Esophagus muscularis mucosa (tissue), 4 donors: ENCODE data around the gene BBOX1. TPM values are rescaled to one million over a fixed set of nuclear protein-coding genes. Genes with fewer than 3 reads are reported as not detected.

ENCODE experiments used
- DNase-seq: peaks from one replicate; pipeline ENCODE4 v3.0.0-alpha.2; 2017; ENCODE audit errors: extremely low spot score
- H3K27ac ChIP-seq, 4 donors: fragments of 200-600 bp; sonication (generic); replicated peaks in 1 of 4; 1 replicate in 3 of 4; 2 replicates in 1 of 4; pipeline ENCODE4 v1.5.1; 2016 to 2019; ENCODE audit warnings: mild to moderate bottlenecking in 1 of 4
- H3K27me3 ChIP-seq, 4 donors: fragments of 200-600 bp; sonication (generic); one replicate each; pipeline versions ENCODE4 v1.5.1 to v1.6.0; 2016 to 2019
- H3K36me3 ChIP-seq, 4 donors: fragments of 200-600 bp; sonication (generic); one replicate each; pipeline ENCODE4 v1.5.1; 2016 to 2019
- H3K4me1 ChIP-seq, 4 donors: fragments of 200-600 bp; sonication (generic); one replicate each; pipeline ENCODE4 v1.5.1; 2016 to 2019
- H3K4me3 ChIP-seq, 4 donors: fragments of 200-600 bp; sonication (generic); 1 replicate in 2 of 4; 2 replicates in 2 of 4; pipeline ENCODE4 v1.5.1; 2016 to 2019; ENCODE audit warnings: mild to moderate bottlenecking in 4 of 4, moderate library complexity in 1 of 4
- H3K9me3 ChIP-seq, 4 donors: fragments of 200-600 bp; sonication (generic); 1 replicate in 3 of 4; 2 replicates in 1 of 4; pipeline ENCODE4 v1.5.1; 2016 to 2019
- EP300 ChIP-seq: sonication (generic); formaldehyde crosslinking; IDR thresholded peaks from one replicate; pipeline ENCODE4 v1.6.1; 2017; ENCODE audit warnings: antibody characterized with exemption
- POLR2A ChIP-seq: fragments of 450-650 bp; IDR thresholded peaks from one replicate; pipeline ENCODE4 v1.6.1; 2017; ENCODE audit warnings: antibody characterized with exemption, moderate library complexity, mild to moderate bottlenecking, low read depth
- POLR2AphosphoS5 ChIP-seq, 2 donors: sonication (generic); formaldehyde crosslinking; IDR thresholded peaks; one replicate each; pipeline ENCODE4 v1.6.1; 2017; ENCODE audit warnings: antibody characterized with exemption in 2 of 2
- WGBS: methylation state at CpG from one replicate; pipeline ENCODE4 v1.1.5; 2018; 5-methylcytosine and 5-hydroxymethylcytosine counted together
- intact Hi-C: fragments of 100-400 bp; cut with DNase I; formaldehyde crosslinking; loops from one replicate; pipeline ENCODE4 v1.15.1; 2023
- total RNA-seq, 4 donors: library from RNA; depleted of rRNA; stranded (reverse); fragments of >200 nt; gene quantifications; one replicate each; pipeline versions ENCODE4 v1.1.0 to v1.2.1, GENCODE V29; 2016
- TF ChIP-seq, protein P1 (sequence below), 3 experiments: fragments of 200-600 bp in 2 of 3; fragments of 450-650 bp in 1 of 3; sonication (generic) in 2 of 3; IDR thresholded peaks; one replicate each; pipeline ENCODE4 v1.5.1; 2017 to 2019; ENCODE audit warnings: antibody characterized with exemption in 3 of 3, mild to moderate bottlenecking in 2 of 3, moderate library complexity in 1 of 3

The BBOX1 gene
- total RNA-seq, 4 donors from 2014 or later: 0.50 TPM; not detected in 3

DNA sequence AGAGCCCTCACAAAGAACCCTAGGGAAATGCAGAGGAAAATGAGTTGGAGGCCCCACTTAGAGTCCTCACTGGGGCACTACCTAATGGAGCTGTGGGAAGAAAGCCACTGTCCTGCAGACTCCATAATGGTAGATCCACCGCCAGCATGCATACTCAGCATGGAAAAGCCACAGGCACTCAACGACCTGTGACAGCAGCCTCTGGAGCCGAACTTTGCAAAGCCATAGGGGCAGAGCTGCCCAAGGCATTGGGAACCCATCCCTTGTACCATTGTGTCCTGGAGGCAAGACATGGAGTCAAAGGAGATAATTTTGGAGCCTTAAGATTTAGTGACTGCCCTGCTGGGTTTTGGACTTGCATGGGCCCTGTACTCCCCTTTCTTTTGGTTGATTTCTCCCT, 18.8 kb downstream of the BBOX1 start:
- H3K4me1 ChIP-seq: peaks cover 0 to 12% (median 9%) of the 10 kb centered on the region in 4 donors
- no peak for TF ChIP-seq EP300
- TF ChIP-seq POLR2AphosphoS5 (IDR thresholded peaks at IDR 0.05): no peak
- TF ChIP-seq, protein P1, sequence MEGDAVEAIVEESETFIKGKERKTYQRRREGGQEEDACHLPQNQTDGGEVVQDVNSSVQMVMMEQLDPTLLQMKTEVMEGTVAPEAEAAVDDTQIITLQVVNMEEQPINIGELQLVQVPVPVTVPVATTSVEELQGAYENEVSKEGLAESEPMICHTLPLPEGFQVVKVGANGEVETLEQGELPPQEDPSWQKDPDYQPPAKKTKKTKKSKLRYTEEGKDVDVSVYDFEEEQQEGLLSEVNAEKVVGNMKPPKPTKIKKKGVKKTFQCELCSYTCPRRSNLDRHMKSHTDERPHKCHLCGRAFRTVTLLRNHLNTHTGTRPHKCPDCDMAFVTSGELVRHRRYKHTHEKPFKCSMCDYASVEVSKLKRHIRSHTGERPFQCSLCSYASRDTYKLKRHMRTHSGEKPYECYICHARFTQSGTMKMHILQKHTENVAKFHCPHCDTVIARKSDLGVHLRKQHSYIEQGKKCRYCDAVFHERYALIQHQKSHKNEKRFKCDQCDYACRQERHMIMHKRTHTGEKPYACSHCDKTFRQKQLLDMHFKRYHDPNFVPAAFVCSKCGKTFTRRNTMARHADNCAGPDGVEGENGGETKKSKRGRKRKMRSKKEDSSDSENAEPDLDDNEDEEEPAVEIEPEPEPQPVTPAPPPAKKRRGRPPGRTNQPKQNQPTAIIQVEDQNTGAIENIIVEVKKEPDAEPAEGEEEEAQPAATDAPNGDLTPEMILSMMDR (IDR thresholded peaks at IDR 0.05): no peak
- no peak for TF ChIP-seq POLR2A
- H3K4me3 ChIP-seq: no peak overlapping the region
- peaks cover 0 to 10% (median 3%) of the 10 kb centered on the region in 4 donors for H3K9me3 ChIP-seq
- intact Hi-C loops: no loop called here
- DNase-seq: no peak
- H3K36me3 ChIP-seq: no peaks in the 10 kb centered on the region
- H3K27ac ChIP-seq: no peak overlapping the region
- H3K27me3 ChIP-seq: no peaks in the 10 kb centered on the region
- WGBS: 58% methylated on average over 3 of the region's 3 CpGs

DNA sequence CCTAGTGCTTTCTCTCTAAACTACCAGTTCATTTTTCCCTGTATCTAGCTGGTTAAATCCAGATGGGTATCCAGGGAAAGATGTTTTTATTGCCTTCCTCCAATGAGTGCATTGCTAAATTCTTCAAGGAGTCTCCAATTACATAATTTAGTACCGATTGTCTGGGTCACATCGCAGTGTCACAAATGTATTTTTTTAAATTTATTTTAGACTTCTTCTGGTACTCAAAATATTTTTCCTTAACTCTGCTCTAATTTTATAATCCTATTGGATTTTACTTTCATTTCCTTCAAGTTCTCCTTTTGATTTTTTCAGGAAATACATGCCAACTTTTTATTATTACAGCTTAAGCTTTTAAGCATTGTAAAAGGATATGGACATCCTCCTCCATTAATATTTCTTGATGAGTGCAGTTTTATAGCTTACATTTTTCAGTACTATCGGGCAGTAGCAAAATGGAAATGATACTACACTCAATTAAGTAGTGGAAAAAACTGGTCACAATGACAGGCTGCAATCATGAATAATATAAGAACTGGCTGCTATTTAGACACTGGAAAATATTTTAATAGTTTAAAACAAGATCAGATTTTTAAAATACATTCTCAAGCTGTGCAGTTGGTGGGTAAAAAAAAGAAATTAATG, 20.3 kb downstream of the BBOX1 start:
- peaks cover 0 to 12% (median 9%) of the 10 kb centered on the region in 4 donors for H3K4me1 ChIP-seq
- DNase-seq: no peak
- TF ChIP-seq POLR2AphosphoS5 (IDR thresholded peaks at IDR 0.05): no peak
- TF ChIP-seq EP300: no peak
- TF ChIP-seq POLR2A: no peak
- TF ChIP-seq, protein P1 (IDR thresholded peaks at IDR 0.05): no peak
- WGBS: 51% methylated on average over 3 of the region's 3 CpGs
- no peaks in the 10 kb centered on the region for H3K27me3 ChIP-seq
- intact Hi-C loops: no loop called here
- H3K36me3 ChIP-seq: no peaks in the 10 kb centered on the region
- H3K27ac ChIP-seq: no peak overlapping the region
- H3K9me3 ChIP-seq: peaks cover 0 to 10% (median 3%) of the 10 kb centered on the region in 4 donors
- H3K4me3 ChIP-seq: no peak overlapping the region

DNA sequence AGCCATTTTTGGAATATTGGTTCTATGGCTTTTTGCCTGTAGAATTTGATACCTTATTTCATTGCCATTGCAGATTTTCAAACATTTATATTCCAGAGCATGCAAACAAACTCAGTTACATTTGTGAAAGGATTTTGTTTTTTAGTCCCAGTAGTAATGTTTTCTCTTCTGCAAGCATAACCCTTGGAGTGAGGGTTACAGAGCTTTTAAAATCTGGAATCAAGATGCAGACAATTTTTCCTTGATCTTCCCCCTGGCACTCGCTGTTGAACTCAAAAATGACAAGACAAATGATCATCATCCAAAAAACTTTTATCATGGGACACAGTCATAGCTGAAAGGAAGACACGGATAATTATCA, 20.8 kb downstream of the BBOX1 start:
- H3K27ac ChIP-seq: no peak overlapping the region
- H3K4me3 ChIP-seq: no peak overlapping the region
- H3K4me1 ChIP-seq: peaks cover 0 to 12% (median 9%) of the 10 kb centered on the region in 4 donors
- peaks cover 0 to 10% (median 3%) of the 10 kb centered on the region in 4 donors for H3K9me3 ChIP-seq
- TF ChIP-seq, protein P1 (IDR thresholded peaks at IDR 0.05): no peak
- TF ChIP-seq POLR2AphosphoS5 (IDR thresholded peaks at IDR 0.05) (no peak), EP300 (no peak), POLR2A (no peak)
- H3K27me3 ChIP-seq: no peaks in the 10 kb centered on the region
- 38% methylated on average over 2 of the region's 2 CpGs for WGBS
- no peaks in the 10 kb centered on the region for H3K36me3 ChIP-seq
- intact Hi-C loops: no loop called here
- no peak for DNase-seq

DNA sequence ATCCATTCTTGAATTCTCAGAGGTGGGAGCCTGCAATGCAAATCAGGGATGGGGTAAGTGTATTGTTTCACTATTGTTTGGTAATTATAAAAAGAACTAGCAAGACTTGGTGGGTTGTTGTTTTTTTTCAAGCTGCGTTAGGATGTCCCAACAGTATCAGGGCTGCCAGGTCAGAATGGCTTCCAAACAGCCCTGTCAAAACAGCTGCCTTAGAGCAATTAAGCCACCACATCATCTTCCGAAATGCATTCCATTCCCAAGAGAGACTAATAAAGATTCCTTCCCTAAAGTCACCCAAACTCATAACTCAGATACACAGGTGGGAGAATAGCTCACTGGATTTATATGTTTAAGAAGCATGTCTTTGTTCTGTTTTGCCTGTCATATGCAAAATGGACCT, 23.5 kb downstream of the BBOX1 start:
- Histone ChIP-seq H3K36me3 (no peaks in the 10 kb centered on the region), H3K4me3 (no peak overlapping the region), H3K9me3 (peaks cover 0 to 3% (median under 1%) of the 10 kb centered on the region in 4 donors), H3K4me1 (peaks cover 0 to 12% (median 9%) of the 10 kb centered on the region in 4 donors), H3K27me3 (no peaks in the 10 kb centered on the region), H3K27ac (no peak overlapping the region)
- WGBS: 45% methylated on average over 2 of the region's 2 CpGs
- DNase-seq: no peak
- intact Hi-C loops: no loop called here
- TF ChIP-seq POLR2A: no peak
- no peak for TF ChIP-seq EP300
- no peak for TF ChIP-seq POLR2AphosphoS5 (IDR thresholded peaks at IDR 0.05)
- TF ChIP-seq, protein P1 (IDR thresholded peaks at IDR 0.05): no peak

DNA sequence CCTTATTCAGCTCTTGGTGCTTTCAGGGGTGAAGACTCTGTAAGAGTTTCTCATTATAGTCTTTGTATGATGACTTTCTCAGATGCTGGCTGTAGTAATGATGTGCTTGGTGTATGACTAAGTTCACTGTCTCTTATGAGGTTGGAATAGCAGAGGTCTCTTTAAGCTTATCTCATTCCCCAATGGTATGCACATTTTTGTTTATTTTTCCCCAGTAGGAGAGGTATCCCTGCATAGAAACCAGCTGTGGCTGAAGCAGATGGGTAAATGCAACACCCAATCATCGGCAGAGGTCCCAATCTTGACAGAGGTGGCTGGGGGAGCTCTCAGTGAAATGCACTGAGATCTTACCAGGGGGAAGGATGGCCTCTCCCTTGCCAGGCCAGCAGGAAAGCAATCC, 34.6 kb downstream of the BBOX1 start:
- Histone ChIP-seq H3K9me3 (no peaks in the 10 kb centered on the region), H3K4me3 (no peak overlapping the region), H3K36me3 (no peaks in the 10 kb centered on the region), H3K27ac (no peak overlapping the region), H3K27me3 (no peaks in the 10 kb centered on the region), H3K4me1 (no peaks in the 10 kb centered on the region)
- intact Hi-C loops: no loop called here
- WGBS: 57% methylated on average over 1 of the region's 1 CpG
- no peak for TF ChIP-seq POLR2AphosphoS5 (IDR thresholded peaks at IDR 0.05)
- TF ChIP-seq, protein P1 (IDR thresholded peaks at IDR 0.05): no peak
- TF ChIP-seq POLR2A: no peak
- TF ChIP-seq EP300: no peak
- DNase-seq: no peak
